H4 (cell line): ENCODE results near the gene CDH4. TPM values are rescaled to one million over a fixed set of nuclear protein-coding genes. Genes with fewer than 3 reads are reported as not detected.

Experiments used
- DNase-seq: peaks from one replicate; pipeline ENCODE4 v3.0.0-alpha.2; 2015; ENCODE audit warnings: low spot score
- total RNA-seq: library from RNA; depleted of rRNA; stranded (reverse); fragments of >200 nt; shearing (Covaris generic); gene quantifications from 2 replicates; pipeline ENCODE4 v1.2.3, GENCODE V29; 2014

The CDH4 gene
- total RNA-seq, 1 experiment from 2014 or later = 0.14 TPM

DNA sequence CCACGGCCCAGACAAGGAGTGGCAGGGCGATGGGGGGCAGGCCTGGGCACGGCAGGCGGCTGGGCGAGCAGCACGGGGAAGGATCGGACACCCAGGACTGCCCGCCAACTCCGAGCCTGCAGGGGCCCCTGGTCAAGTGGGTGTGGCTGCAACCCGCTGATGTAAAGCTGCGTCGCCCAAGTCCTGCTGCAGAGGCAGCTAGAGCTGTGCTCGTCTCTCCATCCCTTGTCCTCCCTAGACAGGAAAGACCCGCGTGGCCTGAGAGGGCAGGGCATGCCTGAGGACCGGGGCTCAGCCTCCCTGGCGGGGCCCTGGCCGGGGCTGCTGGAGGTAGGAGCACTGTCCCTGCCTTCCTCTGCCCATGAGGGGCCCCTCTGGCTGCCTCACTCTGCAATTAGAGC lies 281.2 kb downstream of the CDH4 start:
- DNase-seq = no peak

DNA sequence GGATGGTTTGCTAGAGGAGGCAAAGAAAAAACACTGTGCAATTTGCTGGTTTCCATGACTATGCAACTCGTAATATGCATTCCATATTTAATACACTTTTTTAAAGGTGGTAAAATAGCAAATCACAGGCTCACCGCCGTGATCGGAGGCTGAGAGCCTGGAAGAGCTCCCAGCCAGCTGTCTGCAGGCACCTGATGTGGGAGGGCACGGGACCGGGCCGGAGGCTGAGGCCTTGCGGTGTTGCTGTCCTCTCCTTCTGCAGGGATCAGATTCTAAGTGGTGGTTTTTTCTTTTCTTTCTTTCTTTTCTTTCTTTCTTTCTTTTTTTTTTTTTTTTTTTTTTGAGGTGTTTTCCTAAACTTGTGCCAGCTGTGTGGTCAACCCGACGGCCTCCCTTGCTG lies 282.3 kb downstream of the CDH4 start:
- no peak for DNase-seq

DNA sequence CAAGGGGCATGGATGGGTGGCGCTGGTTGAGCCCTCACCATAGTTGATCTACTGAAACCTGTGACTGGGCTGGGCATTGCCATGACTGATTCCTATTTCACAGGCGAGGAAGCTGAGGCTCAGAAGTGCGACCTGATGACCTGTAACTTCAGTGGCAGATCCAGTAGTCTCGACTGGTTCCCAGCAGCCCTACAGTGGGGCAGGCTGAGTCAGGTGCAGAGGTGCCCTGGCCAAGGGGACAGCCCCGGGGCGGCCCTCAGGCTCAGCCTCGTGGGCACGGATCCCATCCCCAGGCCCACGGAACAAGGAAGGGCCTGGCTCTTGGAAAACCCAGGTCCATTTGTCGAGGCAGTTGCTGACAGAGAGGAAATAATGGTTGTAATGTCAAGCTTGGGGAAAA lies 283.0 kb downstream of the CDH4 start:
- DNase-seq = no peak

DNA sequence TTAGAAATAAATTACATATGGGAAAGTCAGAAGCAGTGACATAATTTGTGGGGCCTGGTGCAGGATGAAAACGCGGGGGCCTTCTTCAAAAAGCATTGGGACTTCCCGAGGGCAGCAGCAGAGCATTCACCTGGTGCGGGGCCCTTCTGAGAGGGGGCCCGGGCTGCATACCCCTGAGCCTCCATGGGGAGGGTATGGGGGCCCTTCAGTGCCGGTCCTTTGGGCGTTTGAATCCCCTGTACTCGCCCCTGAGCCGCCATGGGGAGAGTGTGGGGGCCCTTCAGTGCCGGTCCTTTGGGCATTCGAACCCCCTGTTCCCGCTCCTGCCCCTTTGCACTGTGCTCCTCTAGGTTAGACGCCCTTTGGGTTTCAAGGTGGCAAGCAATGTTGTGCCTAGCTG lies 283.5 kb downstream of the CDH4 start:
- no peak for DNase-seq

DNA sequence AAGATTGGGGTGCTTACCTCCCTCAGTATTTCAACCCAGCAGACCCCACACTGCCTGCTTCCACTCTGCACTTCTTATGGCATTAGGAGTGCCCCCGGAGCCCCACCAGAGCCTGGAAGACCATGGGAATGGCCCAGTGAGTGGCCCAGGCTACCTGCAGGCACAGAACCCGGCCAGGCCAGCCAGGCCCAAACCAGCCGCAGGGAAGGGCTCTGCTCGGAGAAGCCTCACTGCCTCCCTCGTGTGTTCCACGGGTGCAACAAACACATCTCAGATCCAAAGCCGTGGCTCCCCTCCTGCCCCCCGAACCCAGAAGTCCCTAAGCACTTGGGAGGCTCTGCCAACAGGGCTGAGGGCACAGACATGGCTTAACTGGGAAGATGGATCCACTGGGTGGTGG lies 283.9 kb downstream of the CDH4 start:
- DNase-seq = no peak

DNA sequence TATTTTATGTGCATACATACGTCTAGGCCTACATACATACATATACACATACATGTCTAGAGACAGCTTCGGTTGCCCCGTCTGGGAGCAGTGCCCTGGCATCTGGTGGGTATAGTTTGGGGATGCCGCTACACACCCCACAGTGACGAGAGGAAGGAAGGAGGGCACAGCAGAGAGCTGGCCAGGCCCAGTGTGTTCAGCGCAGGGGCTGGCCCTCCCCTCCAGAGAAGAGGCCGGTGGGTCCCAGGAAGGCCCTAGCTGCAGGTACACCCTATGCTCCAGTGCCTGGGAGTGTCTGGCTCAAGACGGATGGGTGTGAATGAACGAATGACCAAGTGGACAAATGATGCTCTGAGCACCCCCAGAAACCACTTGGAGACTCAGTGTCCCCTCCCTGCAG lies 284.6 kb downstream of the CDH4 start:
- DNase-seq = no peak

DNA sequence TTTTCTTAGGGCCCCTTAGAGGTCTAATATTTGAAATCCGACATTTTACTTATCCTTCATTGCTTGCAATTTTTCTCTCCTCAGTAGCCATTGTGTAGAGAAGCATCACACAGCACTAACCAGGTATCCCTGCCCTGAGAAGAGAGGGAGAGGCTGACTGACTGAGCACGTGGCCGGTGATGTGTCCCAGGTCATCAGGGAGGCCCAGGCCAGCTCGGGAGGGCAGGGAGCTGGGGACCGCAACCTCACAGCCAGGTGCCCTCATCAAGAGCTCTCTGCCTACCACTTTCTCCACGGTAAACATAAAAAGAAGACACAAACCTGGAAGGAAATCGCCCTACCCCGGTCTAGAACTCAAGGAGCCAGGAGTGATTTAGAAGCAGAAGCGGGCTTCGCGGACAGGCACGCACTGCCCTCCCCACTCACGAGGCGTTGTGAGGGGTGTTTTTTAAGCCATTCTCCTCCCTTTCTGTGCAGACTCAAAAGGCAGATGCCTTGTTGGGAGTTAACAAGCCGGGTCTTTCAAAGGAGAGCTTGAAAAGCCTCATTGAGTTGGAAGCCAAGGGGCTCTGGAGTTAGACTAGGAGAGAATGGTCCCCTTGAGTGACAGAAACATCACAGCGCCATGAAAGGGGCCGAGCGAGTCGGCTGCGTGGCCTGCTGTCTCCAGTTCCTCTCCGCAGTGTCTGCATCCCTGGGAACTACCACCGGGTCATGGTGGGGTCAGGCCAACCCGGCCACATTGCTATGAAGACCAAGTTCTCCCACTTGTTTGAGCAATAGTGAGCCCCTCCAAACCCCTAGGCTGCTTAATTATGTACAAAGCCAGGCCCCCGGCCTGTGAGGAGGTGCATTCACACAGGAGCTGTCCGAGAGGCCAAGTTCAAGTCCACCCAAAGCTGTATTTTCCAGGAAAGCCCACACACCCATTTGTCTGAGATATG lies 285.4 kb downstream of the CDH4 start:
- no peak for DNase-seq

DNA sequence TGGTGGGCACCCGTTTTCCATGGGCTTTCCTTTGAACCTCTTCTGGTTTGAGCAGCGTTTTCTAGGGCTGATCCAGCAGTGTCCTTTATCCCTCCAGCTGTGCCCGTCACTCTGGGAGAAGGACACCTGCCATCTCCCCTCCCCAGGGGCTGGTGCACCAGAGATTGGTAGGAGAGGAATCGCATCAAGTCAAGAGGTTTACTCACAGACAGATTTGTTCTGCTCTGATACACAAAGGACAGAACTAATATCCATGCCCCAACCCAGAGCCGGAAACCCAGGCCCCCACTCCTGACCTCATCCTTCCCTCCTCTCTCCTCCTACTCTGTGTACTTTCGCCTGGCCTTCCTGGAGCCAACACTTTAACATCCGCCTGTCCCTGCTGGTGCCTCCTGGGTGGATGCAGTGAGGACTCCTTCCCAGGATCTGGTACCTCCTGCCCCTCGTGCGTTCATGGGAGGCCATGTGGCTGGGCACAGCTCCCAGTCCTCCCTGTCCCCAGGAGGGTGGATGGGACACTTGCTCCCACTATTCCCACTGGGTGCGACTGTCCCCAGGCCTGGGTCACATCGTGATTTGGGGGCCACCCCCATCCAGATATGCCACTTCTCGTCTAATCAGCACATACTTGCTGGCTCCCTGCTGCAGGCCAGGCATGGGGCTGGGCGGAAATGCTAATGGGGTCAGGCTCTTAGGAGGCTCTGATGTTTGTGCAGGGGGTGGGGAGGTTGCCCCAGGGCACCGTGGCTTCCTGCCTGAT lies 286.3 kb downstream of the CDH4 start:
- DNase-seq = no peak

DNA sequence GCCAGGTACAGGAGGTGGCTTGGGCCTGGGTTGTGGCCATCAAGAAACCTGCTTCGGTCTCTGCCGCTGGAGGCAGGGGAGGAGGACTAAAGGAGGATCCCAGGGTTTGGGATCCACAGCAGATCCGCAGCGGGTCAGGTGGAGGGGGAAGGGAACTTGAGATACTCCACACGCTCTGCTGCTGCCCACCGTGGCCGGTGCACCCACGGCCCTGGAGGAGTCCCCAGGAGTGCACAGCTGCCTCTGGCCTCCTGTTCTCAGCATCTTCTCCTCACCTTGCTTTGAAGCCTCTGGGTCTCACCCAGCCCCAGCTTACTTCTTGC lies 286.8 kb downstream of the CDH4 start:
- DNase-seq = no peak

DNA sequence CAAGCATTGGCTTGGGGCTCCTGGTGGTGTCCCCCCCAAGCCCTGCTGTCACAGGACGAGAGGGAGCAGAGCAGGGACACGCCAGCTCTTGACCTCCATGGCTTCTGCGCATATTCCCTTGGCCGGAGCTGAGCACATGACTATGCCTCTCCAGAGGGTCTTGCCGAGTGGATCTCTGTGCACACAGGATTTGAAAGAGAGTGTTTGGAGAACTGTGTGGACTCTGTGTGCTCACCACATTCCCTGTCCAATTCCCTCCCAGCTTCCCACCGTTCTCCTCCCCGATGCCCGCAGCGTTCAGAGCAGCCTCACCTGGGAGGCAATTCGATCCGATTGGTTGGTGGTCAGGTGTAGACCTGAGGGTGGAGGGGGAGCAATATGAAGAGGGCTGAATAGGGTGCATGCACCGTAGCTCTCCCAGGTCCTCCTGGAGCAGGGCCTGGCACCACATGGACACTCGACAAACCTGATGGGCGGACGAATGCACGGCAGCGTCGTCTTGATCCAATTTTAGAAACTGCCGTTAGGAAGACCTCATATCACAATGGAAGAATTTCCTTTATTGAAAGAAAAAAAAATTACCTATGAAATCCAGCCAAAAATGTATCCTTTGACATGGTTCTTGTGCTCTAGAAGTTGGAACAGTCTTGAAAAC lies 287.8 kb downstream of the CDH4 start:
- DNase-seq = no peak

DNA sequence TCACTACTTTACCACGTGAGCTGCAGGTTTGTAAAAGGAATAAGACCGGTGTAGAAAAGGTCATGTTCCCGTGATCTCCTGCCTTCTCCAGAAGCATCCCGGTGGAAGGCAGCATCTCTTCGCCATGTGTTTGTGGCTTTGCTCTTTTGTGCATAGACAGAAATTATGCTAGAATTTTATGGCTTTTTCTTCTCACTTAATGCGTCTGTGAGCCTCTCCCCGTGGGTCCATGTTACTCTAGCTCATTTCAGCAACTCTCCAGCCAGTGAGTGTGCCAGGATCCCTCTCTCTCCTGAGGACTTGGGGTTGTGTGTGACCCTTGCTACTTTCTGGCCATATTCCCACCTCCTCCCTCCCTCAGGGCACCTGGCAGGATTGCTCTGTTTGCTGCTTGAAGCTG lies 289.5 kb downstream of the CDH4 start:
- no peak for DNase-seq

DNA sequence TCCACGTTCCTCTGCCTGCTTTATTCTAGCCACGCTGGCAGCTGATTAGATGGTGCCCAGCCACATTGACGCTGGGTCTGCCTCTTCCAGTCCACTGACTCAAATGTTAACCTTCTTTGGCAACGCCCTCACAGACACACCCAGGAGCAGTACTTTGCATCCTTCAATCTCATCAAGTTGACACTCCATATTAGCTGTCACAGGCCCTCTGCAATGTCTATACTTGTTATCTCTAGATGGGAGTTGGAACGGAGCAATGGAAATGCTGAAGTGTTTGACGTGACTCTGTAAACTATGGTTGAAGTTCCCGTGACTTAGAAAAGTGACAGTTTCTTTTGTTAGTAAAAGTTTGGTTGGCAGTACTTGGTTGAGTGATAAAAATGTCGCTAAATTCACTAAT lies 291.0 kb downstream of the CDH4 start:
- DNase-seq = no peak

DNA sequence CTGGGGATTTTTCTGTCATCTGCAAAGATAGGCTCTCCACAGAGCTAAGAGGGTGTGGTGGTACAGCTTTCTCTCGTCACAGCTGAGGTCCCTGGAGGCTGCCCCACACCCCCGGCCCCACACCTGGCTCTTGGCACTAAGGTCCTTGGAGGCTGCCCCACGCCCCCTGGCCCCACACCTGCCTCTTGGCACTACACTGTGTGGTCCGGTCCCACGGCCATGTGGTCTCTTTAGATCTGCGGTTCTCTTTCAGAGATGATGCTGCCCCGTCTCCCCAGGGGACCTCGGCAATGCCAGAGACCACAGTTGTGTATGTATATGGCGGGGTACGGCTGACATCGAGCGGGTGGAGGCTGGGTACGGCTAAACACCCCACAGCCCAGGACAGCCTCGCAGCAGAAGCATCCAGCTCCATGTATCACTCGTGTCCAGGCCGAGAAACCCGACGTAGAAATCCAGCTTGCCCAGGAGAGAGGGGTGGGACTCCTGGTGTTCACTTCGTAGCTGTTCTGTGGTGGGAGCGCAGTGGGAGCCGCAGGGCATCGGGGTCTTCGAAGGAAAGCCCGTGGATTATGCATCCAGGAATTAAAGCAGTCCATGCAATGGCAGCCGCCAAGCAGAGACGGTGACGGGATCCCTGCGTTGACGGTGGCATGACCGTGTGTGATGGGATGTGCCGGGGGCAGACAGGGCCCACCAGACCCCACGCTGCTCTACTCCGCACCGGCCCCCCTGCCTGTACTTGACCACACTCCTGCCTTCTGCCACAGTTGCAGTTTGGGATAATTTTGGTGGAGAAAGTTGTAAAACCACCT lies 292.1 kb downstream of the CDH4 start:
- no peak for DNase-seq

DNA sequence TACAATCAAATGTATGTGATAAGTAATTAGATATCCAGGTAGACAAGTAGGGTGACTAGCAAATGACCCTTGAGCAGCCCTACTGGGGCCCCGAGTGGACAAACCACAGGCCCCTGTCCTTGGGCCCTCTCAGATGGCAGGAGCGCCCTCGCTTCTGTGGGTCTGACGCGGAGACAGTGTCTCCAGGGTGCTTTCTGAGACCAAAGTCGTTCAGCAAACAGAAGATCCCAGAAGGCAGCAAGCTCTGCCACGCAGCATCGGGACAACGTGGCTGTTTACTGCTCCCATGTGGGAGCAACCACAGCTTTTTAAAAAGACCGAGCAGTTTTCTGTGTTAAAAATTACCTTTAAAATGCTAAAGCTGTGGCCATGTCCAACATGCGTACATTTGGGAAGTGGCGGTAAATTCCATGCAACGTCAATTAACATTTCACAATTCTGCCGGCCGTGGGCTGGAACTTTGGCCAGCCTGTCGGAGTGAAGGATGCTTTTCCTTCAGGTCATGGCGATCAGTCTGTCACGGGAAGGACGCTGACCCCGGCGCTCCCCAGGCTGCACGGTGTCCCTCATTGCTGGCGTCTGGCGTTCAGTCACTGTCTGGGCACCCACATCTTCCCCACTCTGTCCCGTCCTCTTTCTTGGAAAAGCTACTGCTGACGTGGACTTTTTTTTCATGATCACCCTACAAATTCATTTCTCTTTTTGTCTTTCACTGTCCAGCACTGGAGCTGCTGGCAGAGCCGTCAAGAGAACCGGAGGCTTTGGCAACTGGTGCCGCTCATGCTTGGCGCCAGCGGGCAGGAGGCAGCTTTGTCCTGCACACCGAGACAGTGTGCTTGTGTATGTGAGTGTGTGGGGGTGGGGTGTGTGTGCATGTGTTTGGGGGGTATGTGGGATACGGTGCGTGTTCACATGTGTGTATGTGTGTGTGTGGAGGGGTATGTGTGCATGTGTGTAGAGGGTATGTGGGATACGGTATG lies 293.1 kb downstream of the CDH4 start:
- DNase-seq = no peak

DNA sequence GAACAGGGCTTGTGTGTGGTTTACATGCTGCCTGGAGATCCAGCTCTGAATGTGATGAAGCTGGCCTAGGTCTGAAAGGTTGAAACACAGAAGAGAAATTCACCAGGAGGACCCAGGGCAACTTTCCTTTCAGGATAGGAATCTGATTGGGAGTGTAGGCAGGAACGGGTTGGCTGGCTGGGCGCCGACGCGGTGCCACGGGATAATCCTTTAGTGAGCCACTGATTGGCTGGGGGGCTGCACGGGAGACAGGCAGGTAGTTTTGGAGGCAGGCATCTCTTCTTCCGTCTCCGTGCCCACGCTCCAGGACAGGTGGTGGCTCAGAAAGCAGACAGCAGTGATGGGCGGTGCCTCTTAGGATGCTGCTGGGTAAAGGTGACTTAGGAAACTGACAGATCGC lies 294.6 kb downstream of the CDH4 start:
- no peak for DNase-seq

DNA sequence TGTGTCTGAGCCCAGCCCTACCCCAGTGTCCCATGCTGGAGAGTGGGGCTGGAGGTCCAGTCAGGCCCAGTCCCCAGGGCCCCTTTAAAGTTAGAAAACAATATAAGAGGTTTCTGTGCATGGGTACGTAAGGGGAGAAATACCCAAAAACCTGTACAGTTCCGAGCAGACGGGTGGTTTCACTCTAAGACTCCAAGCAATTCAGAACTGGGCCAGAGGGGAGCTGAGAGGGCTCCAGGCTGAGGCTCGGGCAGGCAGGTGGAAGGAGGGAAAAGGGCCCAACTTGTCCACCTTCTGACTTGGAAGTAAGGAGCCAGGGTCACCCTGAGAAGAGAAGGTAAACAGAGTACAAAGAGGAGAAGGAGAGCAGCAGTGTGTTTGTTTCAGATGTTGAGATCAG lies 296.0 kb downstream of the CDH4 start:
- DNase-seq = no peak

DNA sequence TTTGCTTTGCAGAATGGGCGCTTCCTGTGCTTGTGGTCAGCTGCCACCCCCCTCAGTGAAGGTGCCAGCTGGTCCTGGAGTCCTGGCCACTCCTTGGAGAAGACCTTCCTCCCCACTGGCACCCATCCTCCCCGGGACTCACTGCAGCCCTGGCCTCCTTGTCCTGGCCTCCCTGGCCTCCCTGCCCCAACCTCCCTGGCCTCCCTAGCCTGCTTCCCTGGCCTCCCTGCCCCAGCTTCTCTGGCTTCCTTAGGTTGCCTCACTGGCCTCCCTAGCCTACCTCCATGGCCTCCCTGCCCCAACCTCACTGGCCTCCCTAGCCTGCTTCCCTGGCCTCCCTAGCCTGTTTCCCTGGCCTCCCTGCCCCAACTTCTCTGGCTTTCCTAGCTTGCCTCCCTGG lies 297.8 kb downstream of the CDH4 start:
- DNase-seq = no peak

DNA sequence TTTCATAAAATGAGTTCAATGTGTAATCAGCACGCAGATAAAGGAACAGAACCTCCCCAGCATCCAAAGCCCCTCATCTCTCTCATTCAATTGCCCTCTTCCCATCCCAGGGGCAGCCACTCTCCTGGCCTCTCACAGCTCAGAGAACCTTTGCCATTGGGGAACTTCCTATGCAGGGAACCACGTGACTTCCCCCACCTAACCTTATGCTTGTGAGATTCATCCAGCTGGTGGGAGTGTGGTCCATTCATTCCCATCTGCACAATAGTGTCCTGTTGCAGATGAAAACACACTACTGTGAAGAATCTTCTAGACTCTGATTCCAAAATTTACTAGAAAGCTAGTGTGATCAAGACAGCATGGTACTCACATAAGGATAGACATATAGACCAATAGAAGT lies 299.3 kb downstream of the CDH4 start:
- no peak for DNase-seq

DNA sequence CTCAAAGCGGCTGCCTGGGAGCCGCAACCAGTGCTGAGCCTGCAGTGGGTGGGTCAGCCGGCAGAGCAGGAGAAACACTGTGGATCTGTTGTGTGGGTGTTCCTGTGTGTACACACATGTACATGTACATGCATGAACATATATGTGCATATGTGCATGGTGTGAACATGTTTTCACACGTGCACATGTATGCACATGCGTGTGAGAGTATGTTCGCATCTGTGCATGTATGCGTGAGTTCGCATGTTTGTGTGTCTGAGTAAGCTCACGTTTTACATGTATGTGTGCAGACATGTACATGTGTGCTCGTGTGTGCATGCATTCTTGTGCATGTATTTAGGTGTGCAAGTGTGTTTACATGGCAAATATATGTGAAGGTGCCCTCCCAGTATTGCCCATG lies 302.6 kb downstream of the CDH4 start:
- DNase-seq = no peak

DNA sequence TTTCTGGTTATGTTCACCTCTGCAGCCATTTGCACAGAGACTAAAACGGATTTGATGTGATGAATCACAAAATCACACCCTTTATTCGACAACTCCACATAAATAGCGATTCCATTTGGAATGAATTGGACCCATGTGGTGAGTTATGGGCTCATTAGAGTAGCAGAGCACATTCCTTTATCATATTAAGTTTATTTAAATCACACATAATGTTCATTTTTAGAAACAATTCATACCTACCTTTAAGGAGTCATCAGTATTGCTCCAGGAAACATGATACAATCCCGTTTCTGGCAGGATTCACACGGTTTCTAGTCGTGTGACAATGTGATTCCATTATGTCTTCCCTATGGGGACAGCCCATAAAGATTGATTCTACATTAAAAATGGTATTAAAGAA lies 303.5 kb downstream of the CDH4 start:
- DNase-seq = no peak

DNA sequence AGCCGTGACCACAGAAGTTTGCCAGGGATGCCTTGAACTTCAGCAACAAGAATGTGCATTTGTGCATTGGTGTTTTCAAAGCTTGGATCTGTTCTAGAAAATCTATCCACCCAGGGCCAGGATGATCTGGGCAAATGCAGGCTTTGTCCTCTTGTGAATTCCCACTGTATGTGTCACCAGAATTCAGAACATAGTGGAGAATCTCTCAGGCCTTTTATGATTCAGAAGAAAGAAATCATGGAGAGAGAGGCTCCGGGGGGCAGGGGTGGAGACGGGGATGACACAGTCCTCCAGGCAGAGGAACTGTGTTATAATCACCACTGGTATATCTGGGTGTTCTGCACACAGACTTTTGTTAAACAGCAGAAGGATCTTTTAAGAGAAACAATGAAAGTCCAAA lies 304.1 kb downstream of the CDH4 start:
- no peak for DNase-seq
